GM21619 (cell line): Measurements from ENCODE around the gene PLB1.

Source experiments
- ATAC-seq: cut with Tn5 transposase; IDR thresholded peaks from one replicate; pipeline ENCODE4 v1.9.1; 2021; ENCODE audit not compliant: unreplicated experiment

Gene PLB1

GRCh38 chr2:28624793-28625701, 129.2 kb downstream of the PLB1 start:
- peak; percentile 55 for ATAC-seq

- no peak for ATAC-seq
Observed at GRCh38 chr2:28626376-28626775, 130.5 kb downstream of the PLB1 start.

GRCh38 chr2:28626891-28627421, 131.1 kb downstream of the PLB1 start:
- ATAC-seq = no peak

GRCh38 chr2:28627722-28628480, 132.0 kb downstream of the PLB1 start:
- ATAC-seq = no peak

GRCh38 chr2:28628506-28628905, 132.6 kb downstream of the PLB1 start:
- no peak for ATAC-seq

- no peak for ATAC-seq
Observed at GRCh38 chr2:28628987-28629386, 133.1 kb downstream of the PLB1 start.

- ATAC-seq = no peak
Observed at GRCh38 chr2:28629910-28630309, 134.1 kb downstream of the PLB1 start.

GRCh38 chr2:28630341-28630740, 134.5 kb downstream of the PLB1 start:
- no peak for ATAC-seq

GRCh38 chr2:28631514-28632206, 135.8 kb downstream of the PLB1 start:
- ATAC-seq = no peak

- ATAC-seq = no peak
Observed at GRCh38 chr2:28632791-28633190, 136.9 kb downstream of the PLB1 start.

- ATAC-seq = no peak
Observed at GRCh38 chr2:28633204-28633603, 137.3 kb downstream of the PLB1 start.

- no peak for ATAC-seq
Observed at GRCh38 chr2:28633746-28634145, 137.9 kb downstream of the PLB1 start.

- no peak for ATAC-seq
Observed at GRCh38 chr2:28635191-28635611, 139.3 kb downstream of the PLB1 start.

GRCh38 chr2:28636491-28636890, 140.6 kb downstream of the PLB1 start:
- no peak for ATAC-seq

- ATAC-seq = no peak
Observed at GRCh38 chr2:28637066-28638047, 141.5 kb downstream of the PLB1 start.

GRCh38 chr2:28638102-28638501, 142.2 kb downstream of the PLB1 start:
- ATAC-seq = no peak

- ATAC-seq = no peak
Observed at GRCh38 chr2:28639092-28639691, 143.3 kb downstream of the PLB1 start.

- peak; percentile 64 for ATAC-seq
Observed at GRCh38 chr2:28639836-28640235, 144.0 kb downstream of the PLB1 start.

GRCh38 chr2:28640260-28640907, 144.5 kb downstream of the PLB1 start:
- no peak for ATAC-seq
